Naive B cell (primary cell): ENCODE measurements around the gene ZNF436. TPM values are rescaled to one million over a fixed set of nuclear protein-coding genes. Genes with fewer than 3 reads are reported as not detected.
"Not testable (repeated sequence)": the region's sequence is repeated elsewhere in the genome, so short reads cannot be mapped to it uniquely, and the experiment has no call there.

ENCODE experiments used
- ATAC-seq, 2 donors: fragments of 150-1000 bp; cut with Tn5 transposase; 2 replicates each; pipeline ENCODE4 v1.10.0; 2021; ENCODE audit warnings: low read depth in 2 of 2, mild to moderate bottlenecking in 2 of 2, moderate library complexity in 2 of 2
- DNase-seq: peaks from one replicate; pipeline ENCODE4 v3.0.0; 2022
- H3K27ac Mint-ChIP-seq, 6 donors: one replicate each; pipeline ENCODE4 v1.8.0; 2020 to 2022; ENCODE audit warnings: mild to moderate bottlenecking in 6 of 6, mixed read lengths in 6 of 6, moderate library complexity in 5 of 6, inconsistent platforms in 2 of 6
- H3K27me3 Mint-ChIP-seq, 3 donors: one replicate each; pipeline ENCODE4 v1.8.0; 2021 to 2022; ENCODE audit warnings: mixed read lengths in 3 of 3, mild to moderate bottlenecking in 1 of 3
- H3K36me3 Mint-ChIP-seq, 2 donors: one replicate each; pipeline ENCODE4 v1.8.0; 2020 to 2022; ENCODE audit warnings: mixed read lengths in 2 of 2, inconsistent platforms in 1 of 2, mild to moderate bottlenecking in 1 of 2
- H3K4me1 Mint-ChIP-seq, 3 donors: one replicate each; pipeline ENCODE4 v1.8.0; 2020 to 2022; ENCODE audit warnings: mixed read lengths in 3 of 3, inconsistent platforms in 1 of 3, mild to moderate bottlenecking in 1 of 3, moderate library complexity in 1 of 3
- H3K4me3 Mint-ChIP-seq, 8 donors: one replicate each; pipeline ENCODE4 v1.8.0; 2020 to 2022; ENCODE audit warnings: mild to moderate bottlenecking in 8 of 8, mixed read lengths in 8 of 8, moderate library complexity in 8 of 8, inconsistent platforms in 2 of 8
- H3K9me3 Mint-ChIP-seq, 7 donors: one replicate each; pipeline ENCODE4 v1.8.0; 2020 to 2022; ENCODE audit warnings: mixed read lengths in 7 of 7, mild to moderate bottlenecking in 5 of 7, inconsistent platforms in 2 of 7, moderate library complexity in 1 of 7
- polyA plus RNA-seq, 6 donors: library from polyadenylated mRNA; unstranded; fragments of 300-500 nt; fragmentation: Illumina TruSeq; gene quantifications; one replicate each; pipeline ENCODE4 v1.2.3, GENCODE V29; 2021; ENCODE audit warnings: low read depth in 6 of 6

ZNF436 gene
- polyA plus RNA-seq, 6 donors from 2014 or later: 1.5 to 4.4 (median 2.3) TPM; not detected in 1

GRCh38 chr1:23344987-23345472 lies 24.6 kb downstream of the ZNF436 start:
- H3K36me3 Mint-ChIP-seq: no peaks in the 10 kb centered on the region
- no peaks in the 10 kb centered on the region for H3K9me3 Mint-ChIP-seq
- peak overlapping the region; percentile 88 to 99 (median 94) for H3K27ac Mint-ChIP-seq
- peak overlapping the region; percentile 89 to 100 (median 95) for H3K4me3 Mint-ChIP-seq
- H3K4me1 Mint-ChIP-seq: peaks cover 25 to 37% (median 37%) of the 10 kb centered on the region in 3 donors
- ATAC-seq: no peak
- no peaks in the 10 kb centered on the region for H3K27me3 Mint-ChIP-seq
- DNase-seq: no peak

GRCh38 chr1:23344111-23344986 lies 25.3 kb downstream of the ZNF436 start, which contains the start of gene HNRNPR:
Gene HNRNPR (minus strand): TSS chr1:23344284. CDS start chr1:23341008, 3,276 bp downstream.
- Mint-ChIP-seq H3K4me3 (peak within 1 kb of the TSS; percentile 89 to 100 (median 95)), H3K27me3 (no peaks in the 10 kb centered on the region), H3K4me1 (peaks cover 31 to 44% (median 44%) of the 10 kb centered on the region in 3 donors), H3K27ac (peak within 1 kb of the TSS; percentile 88 to 99 (median 95)), H3K36me3 (no peaks in the 10 kb centered on the region), H3K9me3 (no peaks in the 10 kb centered on the region)
- peak; percentile 97 for DNase-seq
- ATAC-seq: peak; percentile 95 to 97

GRCh38 chr1:23343221-23344110 lies 26.2 kb downstream of the ZNF436 start:
- no peaks in the 10 kb centered on the region for H3K27me3 Mint-ChIP-seq
- no peaks in the 10 kb centered on the region for H3K36me3 Mint-ChIP-seq
- H3K9me3 Mint-ChIP-seq: no peaks in the 10 kb centered on the region
- DNase-seq (no peak), ATAC-seq (peak; percentile 5 to 10)
- peak overlapping the region; percentile 80 to 96 (median 91) for H3K4me3 Mint-ChIP-seq
- H3K27ac Mint-ChIP-seq: peak overlapping the region; percentile 18 to 95 (median 77)
- H3K4me1 Mint-ChIP-seq: peaks cover 35 to 49% (median 47%) of the 10 kb centered on the region in 3 donors

- no peak for ATAC-seq
Measured at GRCh38 chr1:23341931-23342692, 27.5 kb downstream of the ZNF436 start.

GRCh38 chr1:23339632-23340031 lies 30.0 kb downstream of the ZNF436 start:
- Mint-ChIP-seq H3K36me3 (peaks cover 0 to 4% of the 10 kb centered on the region in 2 donors), H3K4me1 (peaks cover 41 to 52% (median 50%) of the 10 kb centered on the region in 3 donors), H3K27me3 (no peaks in the 10 kb centered on the region), H3K9me3 (no peaks in the 10 kb centered on the region), H3K27ac (peak overlapping the region in 3 of 6 donors; percentile 40 to 87 (median 40)), H3K4me3 (peak overlapping the region in 3 of 8 donors; percentile 1 to 90 (median 2))
- ATAC-seq (no peak), DNase-seq (no peak)

More at GRCh38 chr1:23341931-23342692, 27.5 kb downstream of the ZNF436 start:
- Mint-ChIP-seq H3K27ac (peak overlapping the region in 4 of 6 donors; percentile 3 to 71 (median 29)), H3K4me1 (peaks cover 41 to 58% (median 57%) of the 10 kb centered on the region in 3 donors), H3K36me3 (no peaks in the 10 kb centered on the region), H3K27me3 (no peaks in the 10 kb centered on the region), H3K9me3 (no peaks in the 10 kb centered on the region), H3K4me3 (peak overlapping the region; percentile 80 to 96 (median 91))
- DNase-seq: no peak

- ATAC-seq (no peak), DNase-seq (no peak)
- Mint-ChIP-seq H3K27ac (no peak overlapping the region), H3K36me3 (peaks cover 0 to 4% of the 10 kb centered on the region in 2 donors), H3K4me1 (peaks cover 37 to 47% (median 45%) of the 10 kb centered on the region in 3 donors), H3K27me3 (no peaks in the 10 kb centered on the region), H3K9me3 (no peaks in the 10 kb centered on the region), H3K4me3 (no peak overlapping the region)
Measured at GRCh38 chr1:23337869-23338268, 31.8 kb downstream of the ZNF436 start.

GRCh38 chr1:23331713-23332112 lies 37.9 kb downstream of the ZNF436 start:
- Mint-ChIP-seq H3K4me3 (peak overlapping the region in 1 of 8 donors; percentile 52), H3K36me3 (peaks cover 11 to 18% of the 10 kb centered on the region in 2 donors), H3K4me1 (peaks cover 5 to 19% (median 11%) of the 10 kb centered on the region in 3 donors)

GRCh38 chr1:23330846-23331245 lies 38.8 kb downstream of the ZNF436 start:
- DNase-seq (no peak), ATAC-seq (no peak)
- Mint-ChIP-seq H3K9me3 (no peaks in the 10 kb centered on the region), H3K4me1 (peaks cover 5 to 25% (median 11%) of the 10 kb centered on the region in 3 donors), H3K27ac (peak overlapping the region in 3 of 6 donors; percentile 16 to 57 (median 24)), H3K27me3 (no peaks in the 10 kb centered on the region), H3K4me3 (no peak overlapping the region), H3K36me3 (peaks cover 11 to 18% of the 10 kb centered on the region in 2 donors)

More at GRCh38 chr1:23331713-23332112, 37.9 kb downstream of the ZNF436 start:
- DNase-seq: no peak
- Mint-ChIP-seq H3K27me3 (no peaks in the 10 kb centered on the region), H3K27ac (peak overlapping the region in 2 of 6 donors; percentile 65 to 74), H3K9me3 (no peaks in the 10 kb centered on the region)
- no peak for ATAC-seq

GRCh38 chr1:23325393-23325792 lies 44.2 kb downstream of the ZNF436 start:
- Mint-ChIP-seq H3K4me3 (no peak overlapping the region), H3K27ac (no peak overlapping the region)
- DNase-seq: no peak

GRCh38 chr1:23322770-23323169 lies 46.9 kb downstream of the ZNF436 start:
- Mint-ChIP-seq H3K27ac (peak overlapping the region in 1 of 6 donors; percentile 7), H3K4me1 (peaks cover 10 to 32% (median 19%) of the 10 kb centered on the region in 3 donors), H3K4me3 (no peak overlapping the region), H3K9me3 (no peaks in the 10 kb centered on the region), H3K36me3 (peaks cover 16 to 29% of the 10 kb centered on the region in 2 donors), H3K27me3 (no peaks in the 10 kb centered on the region)
- ATAC-seq (no peak), DNase-seq (no peak)

More at GRCh38 chr1:23325393-23325792, 44.2 kb downstream of the ZNF436 start:
- no peaks in the 10 kb centered on the region for H3K27me3 Mint-ChIP-seq
- ATAC-seq: no peak
- peaks cover 10 to 35% (median 14%) of the 10 kb centered on the region in 3 donors for H3K4me1 Mint-ChIP-seq
- H3K9me3 Mint-ChIP-seq: no peaks in the 10 kb centered on the region
- H3K36me3 Mint-ChIP-seq: peaks cover 2 to 21% of the 10 kb centered on the region in 2 donors

GRCh38 chr1:23310280-23310679 lies 59.4 kb downstream of the ZNF436 start:
- DNase-seq, H3K27me3 Mint-ChIP-seq, H3K9me3 Mint-ChIP-seq, H3K4me1 Mint-ChIP-seq, ATAC-seq, H3K4me3 Mint-ChIP-seq: not testable (repeated sequence)
- Mint-ChIP-seq H3K36me3 (peaks cover 14 to 26% of the 10 kb centered on the region in 2 donors), H3K27ac (peak overlapping the region in 2 of 6 donors; percentile 26 to 74)
